ENCODE results near the gene CLTC.
A peak's percentile ranks its signal among the peaks of the same experiment; 100 is the strongest.

CLTC gene

GRCh38 chr17:59688008-59688407 is 68.3 kb downstream of the CLTC start:
- no peak for DNase-seq

GRCh38 chr17:59688496-59688895 is 68.8 kb downstream of the CLTC start:
- DNase-seq, result no peak

- no peak for DNase-seq
Observed at GRCh38 chr17:59693582-59693981, 73.9 kb downstream of the CLTC start.

GRCh38 chr17:59694344-59694743 is 74.6 kb downstream of the CLTC start:
- peak in 1 of 2 experiments; percentile 29 for DNase-seq

GRCh38 chr17:59695945-59696681 is 76.4 kb downstream of the CLTC start:
- no peak for DNase-seq

- DNase-seq, result no peak
Observed at GRCh38 chr17:59696682-59697277, 77.1 kb downstream of the CLTC start.

GRCh38 chr17:59698143-59698542 is 78.4 kb downstream of the CLTC start:
- no peak for DNase-seq

GRCh38 chr17:59699218-59699617 is 79.5 kb downstream of the CLTC start:
- DNase-seq, result no peak

- no peak for DNase-seq
Observed at GRCh38 chr17:59699786-59700185, 80.1 kb downstream of the CLTC start.

- no peak for DNase-seq
Observed at GRCh38 chr17:59702304-59702703, 82.6 kb downstream of the CLTC start.

- DNase-seq, result peak; percentile 100
Observed at GRCh38 chr17:59707149-59707970, 87.7 kb downstream of the CLTC start, which contains the start of the genes PTRH2 and VMP1. TSS of gene PTRH2 (minus strand) at chr17:59707430. CDS start at chr17:59697978, 9,452 bp downstream. TSS of gene VMP1 (plus strand) at chr17:59707654. CDS start at chr17:59731447, 23,793 bp downstream.

- DNase-seq, result no peak
Observed at GRCh38 chr17:59707971-59708430, 88.3 kb downstream of the CLTC start.

- DNase-seq, result no peak
Observed at GRCh38 chr17:59711936-59712335, 92.2 kb downstream of the CLTC start.

GRCh38 chr17:59712862-59713261 is 93.2 kb downstream of the CLTC start:
- no peak for DNase-seq

- DNase-seq, result no peak
Observed at GRCh38 chr17:59714255-59714654, 94.6 kb downstream of the CLTC start.

GRCh38 chr17:59716427-59716826 is 96.7 kb downstream of the CLTC start:
- DNase-seq, result no peak

GRCh38 chr17:59719526-59719925 is 99.8 kb downstream of the CLTC start:
- no peak for DNase-seq

GRCh38 chr17:59722623-59723022 is 102.9 kb downstream of the CLTC start:
- DNase-seq, result no peak

- DNase-seq, result no peak
Observed at GRCh38 chr17:59723041-59723440, 103.3 kb downstream of the CLTC start.

GRCh38 chr17:59723607-59724006 is 103.9 kb downstream of the CLTC start:
- DNase-seq, result no peak

- peak in 1 of 2 experiments; percentile 18 for DNase-seq
Observed at GRCh38 chr17:59725691-59726090, 106.0 kb downstream of the CLTC start.

GRCh38 chr17:59727817-59728533 is 108.3 kb downstream of the CLTC start:
- no peak for DNase-seq
